ENCODE data around the gene MINDY4.

DNA sequence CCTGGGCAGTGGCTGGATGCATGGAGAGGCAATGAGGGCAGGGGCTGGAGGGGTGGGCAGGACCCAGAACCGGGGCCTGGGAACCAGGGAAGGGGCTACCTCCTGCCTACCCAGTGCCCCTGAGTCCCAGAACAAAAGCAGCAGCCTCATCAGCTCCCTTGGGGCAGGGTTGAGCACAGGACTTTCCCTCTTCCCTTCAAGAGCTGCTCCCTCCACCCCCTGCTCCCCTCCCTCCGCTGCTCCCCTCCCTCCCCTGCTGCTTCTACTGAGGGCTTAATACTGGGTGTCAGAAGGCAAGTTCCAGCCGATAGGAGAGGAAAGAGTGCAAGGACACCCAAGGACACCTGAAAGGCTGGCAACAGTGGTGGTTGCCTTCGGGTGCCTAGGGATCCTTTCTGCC is 47.4 kb upstream of the MINDY4 start:
- TF ChIP-seq, protein P1, sequence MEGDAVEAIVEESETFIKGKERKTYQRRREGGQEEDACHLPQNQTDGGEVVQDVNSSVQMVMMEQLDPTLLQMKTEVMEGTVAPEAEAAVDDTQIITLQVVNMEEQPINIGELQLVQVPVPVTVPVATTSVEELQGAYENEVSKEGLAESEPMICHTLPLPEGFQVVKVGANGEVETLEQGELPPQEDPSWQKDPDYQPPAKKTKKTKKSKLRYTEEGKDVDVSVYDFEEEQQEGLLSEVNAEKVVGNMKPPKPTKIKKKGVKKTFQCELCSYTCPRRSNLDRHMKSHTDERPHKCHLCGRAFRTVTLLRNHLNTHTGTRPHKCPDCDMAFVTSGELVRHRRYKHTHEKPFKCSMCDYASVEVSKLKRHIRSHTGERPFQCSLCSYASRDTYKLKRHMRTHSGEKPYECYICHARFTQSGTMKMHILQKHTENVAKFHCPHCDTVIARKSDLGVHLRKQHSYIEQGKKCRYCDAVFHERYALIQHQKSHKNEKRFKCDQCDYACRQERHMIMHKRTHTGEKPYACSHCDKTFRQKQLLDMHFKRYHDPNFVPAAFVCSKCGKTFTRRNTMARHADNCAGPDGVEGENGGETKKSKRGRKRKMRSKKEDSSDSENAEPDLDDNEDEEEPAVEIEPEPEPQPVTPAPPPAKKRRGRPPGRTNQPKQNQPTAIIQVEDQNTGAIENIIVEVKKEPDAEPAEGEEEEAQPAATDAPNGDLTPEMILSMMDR (conservative IDR thresholded peaks at IDR 0.05 in 1 of 2, IDR thresholded peaks at IDR 0.05 in 1 of 2; ENCODE audit: low read depth in 1 of 2, low read length in 2 of 2): no peak
- no peak for TF ChIP-seq EZH2 (IDR thresholded peaks at IDR 0.05; ENCODE audit: low read length, missing control alignments)
